HL-60/S4 (cell line): ENCODE results near the gene ADA.

ENCODE experiments used
- in situ Hi-C: fragments of 300-500 bp; cut with MboI; formaldehyde crosslinking; loops from 2 replicates; pipeline ENCODE4 v1.14.3; 2022; ENCODE audit warnings: low sequenced_read_pairs

ADA gene

GRCh38 chr20:44625361-44625760 is 26.1 kb downstream of the ADA start:
- in situ Hi-C loops = no loop called here

- in situ Hi-C loops = no loop called here
Observed at GRCh38 chr20:44624743-44625271, 26.7 kb downstream of the ADA start.

GRCh38 chr20:44624152-44624551 is 27.3 kb downstream of the ADA start:
- in situ Hi-C loops = no loop called here

- in situ Hi-C loops = no loop called here
Observed at GRCh38 chr20:44622501-44623270, 28.8 kb downstream of the ADA start.

GRCh38 chr20:44621939-44622338 is 29.6 kb downstream of the ADA start:
- in situ Hi-C loops = no loop called here

- in situ Hi-C loops = no loop called here
Observed at GRCh38 chr20:44621325-44621724, 30.2 kb downstream of the ADA start.

GRCh38 chr20:44620030-44620429 is 31.5 kb downstream of the ADA start:
- in situ Hi-C loops = no loop called here

GRCh38 chr20:44619294-44619693 is 32.2 kb downstream of the ADA start:
- in situ Hi-C loops = loop anchor here (10.0 kb wide), 1 partner anchor 224 kb away; no protein-coding TSS in a partner anchor

- in situ Hi-C loops = loop anchor here (10.0 kb wide), 1 partner anchor 224 kb away; no protein-coding TSS in a partner anchor
Observed at GRCh38 chr20:44618318-44618731, 33.2 kb downstream of the ADA start.

- in situ Hi-C loops = loop anchor here (10.0 kb wide), 1 partner anchor 222 kb away; no protein-coding TSS in a partner anchor
Observed at GRCh38 chr20:44616604-44616964, 34.9 kb downstream of the ADA start.

- in situ Hi-C loops = loop anchor here (10.0 kb wide), 1 partner anchor 221 kb away; no protein-coding TSS in a partner anchor
Observed at GRCh38 chr20:44615876-44616603, 35.5 kb downstream of the ADA start.

- in situ Hi-C loops = loop anchor here (10.0 kb wide), 1 partner anchor 220 kb away; no protein-coding TSS in a partner anchor
Observed at GRCh38 chr20:44615169-44615791, 36.2 kb downstream of the ADA start.

GRCh38 chr20:44614525-44614924 is 37.0 kb downstream of the ADA start:
- in situ Hi-C loops = loop anchor here (10.0 kb wide), 1 partner anchor 220 kb away; no protein-coding TSS in a partner anchor

- in situ Hi-C loops = loop anchor here (10.0 kb wide), 1 partner anchor 219 kb away; no protein-coding TSS in a partner anchor
Observed at GRCh38 chr20:44613575-44613974, 37.9 kb downstream of the ADA start.

- in situ Hi-C loops = loop anchor here (10.0 kb wide), 1 partner anchor 216 kb away; no protein-coding TSS in a partner anchor
Observed at GRCh38 chr20:44610313-44610962, 41.1 kb downstream of the ADA start.

GRCh38 chr20:44609516-44610312 is 41.8 kb downstream of the ADA start:
- in situ Hi-C loops = loop anchor here (10.0 kb wide), 1 partner anchor 215 kb away; no protein-coding TSS in a partner anchor

GRCh38 chr20:44609006-44609515 is 42.4 kb downstream of the ADA start:
- in situ Hi-C loops = no loop called here

GRCh38 chr20:44606725-44607441 is 44.6 kb downstream of the ADA start:
- in situ Hi-C loops = no loop called here

GRCh38 chr20:44603327-44603726 is 48.2 kb downstream of the ADA start:
- in situ Hi-C loops = no loop called here
